NOMO-1 treated with DMSO at 0.1 percent for 48 hours (cell line): Measurements from ENCODE around the gene NR5A2.

Source experiments
- DNase-seq: peaks from one replicate; lab custom pipeline; 2025; ENCODE audit not compliant: unreplicated experiment; lab: John Stamatoyannopoulos, UW

NR5A2 gene

DNA sequence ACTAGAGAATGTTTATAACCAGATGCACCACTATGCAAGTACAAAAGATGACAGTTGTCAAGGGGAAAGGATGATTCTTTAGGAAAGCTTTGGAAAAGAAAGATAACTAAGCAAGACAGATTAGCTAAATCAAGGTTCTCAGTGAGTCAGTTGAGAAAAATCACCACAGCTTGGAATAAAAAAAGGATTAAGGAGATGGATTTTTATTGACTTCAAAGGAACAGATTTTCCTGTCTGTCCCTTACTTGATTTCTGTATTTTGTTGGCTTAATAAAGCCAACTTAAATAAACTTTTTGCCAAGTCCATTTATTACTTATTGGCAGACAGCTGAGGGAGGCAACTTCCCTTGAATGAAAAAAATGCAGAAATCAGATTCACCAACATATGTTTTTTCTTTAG, 93.9 kb downstream of the NR5A2 start:
- no peak for DNase-seq

GRCh38 chr1:200124309-200124708, 96.8 kb downstream of the NR5A2 start:
- no peak for DNase-seq

DNA sequence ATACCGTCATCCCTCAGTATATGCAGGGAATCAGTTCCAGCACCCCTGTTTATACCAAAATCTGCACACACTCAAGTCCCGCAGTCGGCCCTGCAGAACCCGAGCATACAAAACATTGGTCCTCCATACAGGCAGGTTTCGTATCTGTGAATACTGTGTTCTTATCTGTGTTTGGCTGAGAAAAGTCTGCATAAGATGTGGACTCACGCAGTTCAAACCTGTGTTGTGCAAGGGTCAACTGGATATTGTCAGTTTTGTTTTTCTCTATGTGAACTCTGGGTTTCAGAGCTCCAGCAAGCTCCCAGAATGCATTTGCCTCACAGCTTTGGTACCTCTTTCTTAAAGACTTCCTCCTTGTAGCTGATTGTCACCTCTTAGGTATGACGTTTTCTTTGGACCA, 100.6 kb downstream of the NR5A2 start:
- DNase-seq, result no peak

DNA sequence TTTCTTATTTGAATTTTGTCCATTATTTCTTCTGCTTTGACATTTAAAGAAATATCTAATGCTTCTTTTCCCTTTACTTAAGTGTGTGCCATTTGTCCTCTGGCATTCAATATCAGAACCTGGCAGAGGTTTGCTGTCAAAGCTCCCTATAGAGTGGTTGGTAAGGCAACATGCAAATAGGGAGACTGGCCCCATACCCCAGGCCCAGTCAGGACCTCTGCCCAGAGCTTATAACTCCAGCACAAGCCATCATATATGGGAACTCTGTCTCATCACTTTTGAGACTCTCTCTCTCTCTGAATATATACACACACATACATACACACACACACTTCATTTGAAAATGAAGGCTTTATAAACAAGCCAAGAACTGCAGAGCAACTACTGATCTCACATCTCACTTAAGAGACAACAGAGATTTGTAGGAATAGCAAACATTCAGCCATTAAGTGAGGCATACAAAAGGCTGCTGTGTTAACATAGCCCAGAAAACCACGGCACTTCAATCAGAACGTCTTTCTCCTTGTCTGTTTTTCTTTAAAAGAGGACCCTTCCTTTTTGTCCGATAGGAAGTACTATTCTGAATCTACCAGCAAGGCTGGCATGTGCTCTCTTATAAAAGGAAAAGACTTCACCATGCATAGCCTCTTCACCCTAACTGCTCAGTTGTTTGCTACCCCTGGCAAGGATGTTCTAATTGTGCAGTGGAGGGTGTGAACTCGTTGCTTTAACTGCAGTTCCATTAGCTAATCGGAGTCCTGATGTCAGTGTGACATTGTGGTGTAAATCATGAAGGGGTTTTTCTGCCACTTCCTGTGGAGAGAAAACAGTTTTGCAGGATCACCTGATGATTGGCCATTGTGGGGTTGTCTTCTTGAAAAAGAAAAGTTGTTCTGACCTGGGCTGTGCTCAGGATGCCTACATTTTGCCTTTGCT, 101.7 kb downstream of the NR5A2 start:
- DNase-seq, result peak; percentile 20

- DNase-seq, result peak; percentile 72
Observed at GRCh38 chr1:200130552-200130951, 103.0 kb downstream of the NR5A2 start.

DNA sequence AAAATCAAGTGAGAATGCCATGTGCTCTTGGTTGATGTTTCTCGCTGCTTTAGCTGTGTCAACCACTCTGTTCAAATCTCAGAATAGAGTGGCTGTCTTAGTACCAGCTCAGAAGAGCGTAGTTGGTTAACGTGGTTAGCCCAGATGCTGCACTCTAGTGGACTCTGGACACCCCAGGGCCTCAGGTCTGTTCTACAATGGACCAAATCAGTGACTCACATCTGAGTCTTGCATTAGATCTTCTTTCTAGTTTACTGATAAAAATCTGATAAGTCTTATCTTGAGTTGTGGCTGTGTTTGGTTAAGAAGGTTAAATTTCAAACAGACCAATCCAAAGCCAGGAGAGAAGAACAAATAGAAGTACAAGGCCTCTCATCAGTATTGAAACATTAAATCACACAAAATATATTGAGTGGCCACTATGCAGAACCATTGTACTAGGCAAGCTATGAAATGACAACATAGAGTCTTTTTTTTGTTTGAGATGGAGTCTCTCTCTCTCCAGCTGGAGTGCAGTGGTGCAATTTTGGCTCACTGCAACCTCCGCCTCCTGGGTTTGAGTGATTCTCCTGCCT, 104.1 kb downstream of the NR5A2 start:
- no peak for DNase-seq

DNA sequence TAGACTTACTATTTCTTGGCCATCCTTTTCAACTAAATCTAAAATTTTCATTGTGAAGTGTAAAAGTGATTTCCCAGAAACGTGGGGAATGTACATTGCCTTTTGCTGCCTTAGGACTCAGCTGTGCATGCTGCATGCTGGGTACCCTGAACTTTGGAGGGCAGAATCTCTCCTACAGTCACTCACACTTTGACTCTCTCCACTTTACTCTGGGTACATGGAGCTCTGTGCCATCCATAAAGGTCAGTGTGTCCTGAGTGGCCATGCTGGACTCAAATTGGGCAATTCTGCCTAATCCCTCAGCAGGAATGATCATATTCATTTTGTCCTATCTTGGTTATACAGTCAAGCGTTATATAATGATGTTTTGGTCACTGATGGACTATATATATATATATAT, 105.6 kb downstream of the NR5A2 start:
- DNase-seq, result no peak

DNA sequence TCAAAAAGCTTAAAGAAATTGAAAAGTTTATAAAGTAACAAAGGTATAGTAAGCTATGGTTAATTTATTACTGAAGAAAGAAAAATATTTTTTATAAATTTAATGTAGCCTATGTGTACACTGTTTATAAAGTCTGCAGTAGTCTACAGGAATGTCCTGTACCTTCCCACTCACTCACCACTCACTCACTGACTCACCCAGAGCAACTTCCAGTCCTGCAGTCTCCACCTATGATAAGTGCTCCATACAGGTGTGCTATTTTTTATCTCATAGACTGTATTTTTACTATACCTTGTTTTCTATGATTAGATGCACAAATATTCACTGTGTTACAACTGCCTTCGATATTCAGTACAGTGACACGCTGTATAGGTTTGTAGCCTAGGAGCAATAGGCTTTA, 106.6 kb downstream of the NR5A2 start:
- DNase-seq, result no peak

DNA sequence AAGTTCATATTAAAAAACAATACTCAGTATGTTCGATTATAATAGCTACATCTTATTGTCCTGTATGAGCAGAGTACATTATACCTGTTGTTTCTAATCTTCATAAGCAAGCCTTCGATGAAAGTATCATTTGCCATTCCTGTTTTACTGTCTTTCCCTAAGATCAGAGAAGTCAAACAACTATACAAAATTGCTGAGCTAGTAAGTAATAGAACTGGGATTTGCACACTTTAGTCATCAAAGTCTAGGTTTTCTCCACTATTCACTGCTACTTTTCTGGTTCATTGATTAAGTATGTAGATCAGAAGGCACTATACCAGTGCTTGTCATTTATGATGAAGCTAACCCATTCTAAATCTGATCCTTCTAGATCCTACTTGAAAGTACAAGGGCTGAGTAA, 108.9 kb downstream of the NR5A2 start:
- DNase-seq, result no peak

DNA sequence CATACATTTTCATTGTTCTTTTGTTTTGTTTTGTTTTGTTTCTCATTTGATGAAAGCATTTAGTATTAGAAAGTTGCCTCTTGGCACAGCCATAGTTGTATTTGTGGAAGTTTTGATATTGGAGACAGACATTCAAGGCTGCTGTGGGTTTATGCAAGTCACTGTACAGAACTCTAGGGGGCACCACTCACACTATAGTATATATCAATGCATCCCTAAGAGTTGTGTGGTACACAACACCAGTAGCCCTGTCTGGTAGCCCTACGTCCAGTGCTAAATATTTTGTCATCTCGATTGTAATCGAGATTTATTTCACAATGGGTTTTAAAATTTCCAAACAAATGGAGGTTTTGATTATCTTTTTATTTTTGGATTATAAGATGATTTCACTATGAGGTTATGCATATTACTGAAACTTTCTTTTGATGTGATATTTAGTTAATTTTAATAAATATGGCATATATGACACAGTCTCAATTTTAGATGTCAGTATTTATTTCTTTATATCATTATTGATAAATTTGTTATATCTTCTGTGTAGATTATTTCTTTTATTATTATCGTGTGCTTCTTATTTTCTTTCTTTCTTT, 112.2 kb downstream of the NR5A2 start:
- DNase-seq, result peak; percentile 73

DNA sequence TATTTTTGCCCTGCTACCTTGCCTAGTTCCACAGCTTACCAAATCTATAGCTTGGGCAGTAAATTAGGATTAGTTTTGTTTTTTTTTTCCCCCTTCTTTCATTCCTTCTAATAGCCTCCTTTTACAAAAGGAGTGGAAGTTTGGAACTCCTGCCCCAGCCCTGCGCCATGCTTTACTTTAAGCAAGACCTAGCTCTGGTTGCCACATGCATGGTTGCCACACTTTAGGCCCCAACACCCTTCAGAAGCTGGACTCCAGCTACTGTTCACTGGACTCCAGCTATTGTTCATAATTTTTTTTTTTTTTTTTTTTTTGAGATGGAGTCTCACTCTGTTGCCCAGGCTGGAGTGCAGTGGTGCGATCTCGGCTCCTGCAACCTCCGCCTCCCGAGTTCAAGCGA, 115.8 kb downstream of the NR5A2 start:
- DNase-seq, result no peak

- DNase-seq, result peak; percentile 4
Observed at GRCh38 chr1:200146100-200146499, 118.6 kb downstream of the NR5A2 start.

GRCh38 chr1:200147094-200147493, 119.6 kb downstream of the NR5A2 start:
- no peak for DNase-seq

DNA sequence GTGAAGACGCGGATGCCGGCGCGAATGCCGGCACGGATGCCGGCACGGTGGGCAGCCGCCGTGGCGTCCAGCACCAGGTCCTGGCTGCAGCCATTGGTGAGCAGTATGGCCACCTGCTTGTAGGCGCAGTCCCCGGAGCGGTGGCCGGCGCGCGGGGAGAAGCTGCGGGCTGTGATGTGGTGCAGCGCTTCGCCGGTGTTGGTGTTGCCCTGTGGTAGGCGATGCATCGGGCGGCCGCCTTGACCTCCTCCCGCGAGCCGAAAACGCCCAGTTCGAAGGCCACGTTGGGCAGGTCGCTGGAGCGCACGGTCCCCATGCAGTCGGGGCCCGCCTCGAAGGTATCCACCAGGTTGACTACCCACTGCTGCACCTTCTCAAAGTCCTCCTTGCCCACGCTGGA, 120.2 kb downstream of the NR5A2 start:
- DNase-seq, result no peak

- no peak for DNase-seq
Observed at GRCh38 chr1:200150006-200150405, 122.5 kb downstream of the NR5A2 start.

DNA sequence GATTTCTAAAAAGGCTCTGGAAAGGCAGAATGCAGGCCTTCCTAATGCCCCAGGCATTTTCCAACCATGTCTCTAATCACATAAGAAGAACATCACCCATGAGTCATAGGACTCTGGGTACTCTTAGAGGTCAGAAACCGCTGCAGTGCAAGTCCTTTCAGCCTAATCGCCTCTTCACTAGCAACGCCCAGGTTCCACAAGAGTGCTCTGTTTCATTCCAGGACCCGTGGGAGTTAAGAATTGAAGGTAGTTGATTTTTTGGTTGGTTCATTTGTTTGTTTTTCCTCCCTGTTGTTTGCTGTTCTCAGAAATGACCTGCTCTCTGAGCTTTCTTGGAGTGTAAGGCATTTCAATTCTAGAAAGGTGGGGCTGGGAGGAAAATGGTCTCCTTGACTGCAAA, 123.2 kb downstream of the NR5A2 start:
- no peak for DNase-seq

DNA sequence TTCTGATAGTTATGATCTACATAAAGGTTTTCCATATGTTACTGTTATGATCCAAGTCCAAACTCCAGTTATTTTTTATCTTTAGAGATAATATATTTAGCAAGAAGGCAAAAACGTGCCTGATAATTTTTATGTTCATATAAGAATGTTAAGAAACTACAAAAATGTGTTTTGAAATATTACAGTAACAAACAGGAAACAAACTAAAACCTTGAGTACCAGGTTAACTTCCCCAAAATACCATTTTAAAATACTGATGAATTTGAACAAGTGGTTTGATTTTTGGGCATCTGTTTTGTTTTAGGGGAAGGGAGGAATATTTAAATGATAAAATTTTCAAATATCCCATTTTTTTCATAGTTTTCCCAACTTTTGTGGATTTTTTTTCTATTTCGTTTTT, 124.8 kb downstream of the NR5A2 start:
- peak; percentile 24 for DNase-seq

- DNase-seq, result no peak
Observed at GRCh38 chr1:200153277-200154055, 126.0 kb downstream of the NR5A2 start.

DNA sequence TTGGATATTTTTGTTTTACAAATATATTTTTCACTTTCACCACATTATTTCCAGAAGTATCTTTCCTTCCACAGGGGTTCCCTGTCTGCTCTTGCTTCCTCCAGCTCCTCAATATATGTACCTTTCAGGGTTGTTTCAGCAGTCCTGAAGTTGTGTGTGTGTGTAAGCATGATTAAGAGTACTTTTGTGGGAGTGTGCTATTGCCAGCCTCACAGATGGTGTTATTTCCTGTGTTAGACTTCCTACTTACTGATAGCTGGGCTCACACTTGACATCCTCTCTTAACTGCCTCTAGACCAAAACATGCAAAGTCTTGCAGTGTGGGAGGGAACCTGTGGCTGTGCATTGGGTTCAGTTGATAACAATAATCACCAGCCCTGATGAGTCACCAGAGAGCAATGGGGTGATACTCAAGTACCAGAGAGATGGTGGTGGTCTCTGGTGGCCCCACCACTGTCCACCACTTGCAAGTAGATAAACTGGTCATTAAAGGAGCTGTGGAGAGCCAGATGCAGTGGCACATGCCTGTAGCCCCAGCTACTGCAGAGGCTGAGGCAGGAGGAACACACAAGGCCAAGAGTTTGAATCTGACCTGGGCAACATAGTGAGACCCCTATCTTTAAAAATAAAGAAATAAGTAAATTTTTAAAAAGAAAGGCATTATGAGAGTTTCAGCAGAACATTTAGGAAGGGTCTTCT, 126.7 kb downstream of the NR5A2 start:
- peak; percentile 74 for DNase-seq

DNA sequence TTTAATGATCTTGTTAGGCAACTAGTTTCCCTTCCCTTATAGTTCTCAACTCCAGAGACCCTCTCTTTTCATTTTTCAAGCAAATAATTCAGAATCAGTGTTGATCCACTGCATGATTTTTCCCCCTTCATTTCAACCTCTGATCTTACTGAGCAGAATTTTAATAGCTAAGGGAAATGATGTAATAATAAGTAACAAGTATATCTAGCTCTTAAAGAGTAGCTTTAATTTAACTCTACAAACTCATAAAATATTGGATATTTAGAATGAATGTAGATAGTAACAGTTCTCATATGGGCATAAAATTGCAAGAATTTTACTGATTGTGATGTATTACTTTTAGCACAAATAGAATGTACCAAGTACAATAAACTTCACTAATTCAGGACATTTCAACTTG, 130.2 kb downstream of the NR5A2 start:
- DNase-seq, result no peak

- DNase-seq, result no peak
Observed at GRCh38 chr1:200161801-200162200, 134.3 kb downstream of the NR5A2 start.
